ENCODE data around the gene HYKK. TPM values are rescaled to one million over a fixed set of nuclear protein-coding genes. Genes with fewer than 3 reads are reported as not detected.

HYKK gene
- total and polyA plus RNA-seq, 2 of the 13 experiments (the other 11 are each of a cell fraction or from before 2014, with no cell fraction given): 3.5 to 5.4 TPM

DNA sequence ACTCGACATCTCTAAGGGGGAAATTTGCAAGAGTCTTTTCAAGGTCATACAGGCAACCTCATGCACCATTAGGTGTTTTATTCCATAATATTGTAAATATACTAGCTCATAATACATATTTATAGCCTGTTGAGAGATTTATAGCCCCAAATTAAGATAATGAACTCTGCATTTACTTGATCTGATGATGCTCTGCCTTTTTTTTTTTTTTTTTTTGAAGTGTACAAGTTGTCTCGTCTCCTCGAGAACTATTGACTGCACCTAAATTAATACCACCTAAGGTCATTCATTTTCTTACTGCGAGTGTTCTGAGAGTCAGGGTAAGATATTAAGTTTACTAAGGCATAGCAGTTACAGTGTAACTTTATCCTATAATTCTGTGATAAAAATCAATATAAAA lies 64.0 kb downstream of the HYKK start:
- Histone ChIP-seq H3K4me3 (replicated peaks in 1 of 3; ENCODE audit: insufficient read depth in 1 of 3, low read depth in 2 of 3, low read length in 3 of 3) (no peak overlapping the region), H3K36me3 (replicated peaks in 1 of 2; ENCODE audit: control insufficient read depth in 1 of 2, insufficient read depth in 2 of 2, low read length in 2 of 2) (no peaks in the 10 kb centered on the region), H3K4me1 (ENCODE audit: insufficient read depth, low read length) (peaks cover 9% of the 10 kb centered on the region; the same call in 1 of the 2 replicates), H4K20me1 (ENCODE audit: insufficient read depth, low read length) (no peaks in the 10 kb centered on the region), H3K9ac (ENCODE audit: insufficient read depth, low read depth, low read length) (no peak overlapping the region), H3K27me3 (ENCODE audit: control insufficient read depth in 1 of 2, insufficient read depth in 2 of 2, low read length in 2 of 2) (no peaks in the 10 kb centered on the region), H2AFZ (ENCODE audit: low read length) (no peak overlapping the region), H3K4me2 (ENCODE audit: low read depth, low read length) (no peak overlapping the region), H3K27ac (ENCODE audit: extremely low read length, insufficient read depth, low read length) (no peak overlapping the region), H3K79me2 (ENCODE audit: insufficient read depth, low read length) (peaks cover 1% of the 10 kb centered on the region), H3K9me3 (ENCODE audit: low read length) (no peaks in the 10 kb centered on the region)
- DNase-seq (ENCODE audit: low spot score): no peak
- TF ChIP-seq TRIM24 (CRISPR knock-in tag; IDR thresholded peaks at IDR 0.05): no peak
- no peak for TF ChIP-seq MEIS2 (CRISPR knock-in tag; IDR thresholded peaks at IDR 0.05)
- no peak for TF ChIP-seq HNRNPL (IDR thresholded peaks at IDR 0.05; ENCODE audit: low read depth, low read length)
- TF ChIP-seq EP300 (IDR thresholded peaks at IDR 0.05; ENCODE audit: low read depth in 2 of 2, low read length in 2 of 2): no peak
- no peak for TF ChIP-seq EP300 (CRISPR knock-in tag; IDR thresholded peaks at IDR 0.05; ENCODE audit: borderline replicate concordance)
- TF ChIP-seq KDM5A (IDR thresholded peaks at IDR 0.05; ENCODE audit: borderline replicate concordance, low read length): no peak
- no peak for TF ChIP-seq ARNT2 (CRISPR knock-in tag; IDR thresholded peaks at IDR 0.05; ENCODE audit: low read depth)
- no peak for TF ChIP-seq KDM5B (CRISPR knock-in tag; IDR thresholded peaks at IDR 0.05; ENCODE audit: borderline replicate concordance)
- TF ChIP-seq NONO (IDR thresholded peaks at IDR 0.05): no peak
- TF ChIP-seq NONO (CRISPR knock-in tag; conservative IDR thresholded peaks at IDR 0.05): no peak
- no peak for TF ChIP-seq SRF (IDR thresholded peaks at IDR 0.05; ENCODE audit: low read depth, low read length)
- TF ChIP-seq SAFB2 (CRISPR knock-in tag; IDR thresholded peaks at IDR 0.05; ENCODE audit: borderline replicate concordance, low read depth): no peak
- TF ChIP-seq FOSL2 (CRISPR knock-in tag; IDR thresholded peaks at IDR 0.05): no peak
- TF ChIP-seq KAT2B (IDR thresholded peaks at IDR 0.05; ENCODE audit: borderline replicate concordance, low read depth, low read length): no peak
- TF ChIP-seq THRA (CRISPR knock-in tag; IDR thresholded peaks at IDR 0.05; ENCODE audit: borderline replicate concordance): no peak
- TF ChIP-seq, protein P1, sequence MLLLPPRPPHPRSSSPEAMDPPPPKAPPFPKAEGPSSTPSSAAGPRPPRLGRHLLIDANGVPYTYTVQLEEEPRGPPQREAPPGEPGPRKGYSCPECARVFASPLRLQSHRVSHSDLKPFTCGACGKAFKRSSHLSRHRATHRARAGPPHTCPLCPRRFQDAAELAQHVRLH (CRISPR knock-in tag; IDR thresholded peaks at IDR 0.05; ENCODE audit: borderline replicate concordance, low read depth): no peak
- no peak for TF ChIP-seq MAFK (conservative IDR thresholded peaks at IDR 0.05 in 1 of 2, IDR thresholded peaks at IDR 0.05 in 1 of 2; ENCODE audit: low read length in 2 of 2)
- TF ChIP-seq, protein P2, sequence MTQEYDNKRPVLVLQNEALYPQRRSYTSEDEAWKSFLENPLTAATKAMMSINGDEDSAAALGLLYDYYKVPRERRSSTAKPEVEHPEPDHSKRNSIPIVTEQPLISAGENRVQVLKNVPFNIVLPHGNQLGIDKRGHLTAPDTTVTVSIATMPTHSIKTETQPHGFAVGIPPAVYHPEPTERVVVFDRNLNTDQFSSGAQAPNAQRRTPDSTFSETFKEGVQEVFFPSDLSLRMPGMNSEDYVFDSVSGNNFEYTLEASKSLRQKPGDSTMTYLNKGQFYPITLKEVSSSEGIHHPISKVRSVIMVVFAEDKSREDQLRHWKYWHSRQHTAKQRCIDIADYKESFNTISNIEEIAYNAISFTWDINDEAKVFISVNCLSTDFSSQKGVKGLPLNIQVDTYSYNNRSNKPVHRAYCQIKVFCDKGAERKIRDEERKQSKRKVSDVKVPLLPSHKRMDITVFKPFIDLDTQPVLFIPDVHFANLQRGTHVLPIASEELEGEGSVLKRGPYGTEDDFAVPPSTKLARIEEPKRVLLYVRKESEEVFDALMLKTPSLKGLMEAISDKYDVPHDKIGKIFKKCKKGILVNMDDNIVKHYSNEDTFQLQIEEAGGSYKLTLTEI (CRISPR knock-in tag; conservative IDR thresholded peaks at IDR 0.05): no peak
- no peak for TF ChIP-seq RAD51 (IDR thresholded peaks at IDR 0.05; ENCODE audit: borderline replicate concordance)
- BruUV-seq (replicated peaks): no TSS peak
- no peak for FAIRE-seq
- in situ Hi-C loops (cut with HindIII; ENCODE audit: extremely low pct_ligation_motif_present, low pct_unique_long_range_greater_than_20kb): no loop called here
- 95% methylated on average over 4 of the region's 4 CpGs for WGBS (ENCODE audit: low lambda C conversion rate)
- no peak for ATAC-seq
- CTCF ChIA-PET (ENCODE audit: low intra/inter-chr PET ratio, low total read pairs): no interaction called here
- intact Hi-C loops (cut with micrococcal nuclease; ENCODE audit: unreplicated experiment): no loop called here
- POLR2A ChIA-PET: interaction anchor here (0.8 kb wide), 1 partner anchor 588 kb away, joined by 3 read pairs; no protein-coding TSS in a partner anchor

Data from HepG2 (cell line).